ENCODE measurements around the gene ABLIM2. TPM values are rescaled to one million over a fixed set of nuclear protein-coding genes. Genes with fewer than 3 reads are reported as not detected.

ABLIM2 gene
- total RNA-seq, 2 donors from 2014 or later = 6.0 to 20.8 TPM

- TF ChIP-seq CTCF (IDR thresholded peaks at IDR 0.05) (no peak), POLR2A (IDR thresholded peaks at IDR 0.05) (no peak)
- Histone ChIP-seq H3K27me3 (no peaks in the 10 kb centered on the region), H3K27ac (no peak overlapping the region), H3K4me3 (no peak overlapping the region), H3K36me3 (replicated peaks in 1 of 2; ENCODE audit: insufficient read depth in 1 of 2, low read depth in 2 of 2) (no peaks in the 10 kb centered on the region), H3K4me1 (no peaks in the 10 kb centered on the region), H3K9me3 (no peaks in the 10 kb centered on the region)
- DNase-seq = no peak
- ATAC-seq = no peak
- intact Hi-C loops (cut with DNase I) = no loop called here
- 80 to 95% methylated on average over 1 to 3 of the region's 3 CpGs for WGBS, 2 donors
Measured at GRCh38 chr4:8026453-8026852, 132.2 kb downstream of the ABLIM2 start.

GRCh38 chr4:8025668-8026067 is 132.9 kb downstream of the ABLIM2 start:
- Histone ChIP-seq H3K9me3 (no peaks in the 10 kb centered on the region), H3K27ac (no peak overlapping the region), H3K27me3 (no peaks in the 10 kb centered on the region), H3K36me3 (replicated peaks in 1 of 2; ENCODE audit: insufficient read depth in 1 of 2, low read depth in 2 of 2) (no peaks in the 10 kb centered on the region), H3K4me1 (no peaks in the 10 kb centered on the region), H3K4me3 (no peak overlapping the region)
- TF ChIP-seq CTCF (IDR thresholded peaks at IDR 0.05) = no peak
- no peak for TF ChIP-seq POLR2A (IDR thresholded peaks at IDR 0.05)
- no peak for DNase-seq
- ATAC-seq = no peak
- 86 to 96% methylated on average over 4 to 6 of the region's 9 CpGs for WGBS, 2 donors
- intact Hi-C loops (cut with DNase I) = no loop called here

- TF ChIP-seq POLR2A (IDR thresholded peaks at IDR 0.05) (no peak), CTCF (IDR thresholded peaks at IDR 0.05) (no peak)
- no peak for DNase-seq
- intact Hi-C loops (cut with DNase I) = no loop called here
Measured at GRCh38 chr4:8024073-8024786, 134.4 kb downstream of the ABLIM2 start.

GRCh38 chr4:8023696-8024033 is 134.9 kb downstream of the ABLIM2 start:
- 77 to 83% methylated on average over 5 to 8 of the region's 8 CpGs for WGBS, 2 donors

More at GRCh38 chr4:8024073-8024786, 134.4 kb downstream of the ABLIM2 start:
- Histone ChIP-seq H3K9me3 (no peaks in the 10 kb centered on the region), H3K36me3 (replicated peaks in 1 of 2; ENCODE audit: insufficient read depth in 1 of 2, low read depth in 2 of 2) (no peaks in the 10 kb centered on the region), H3K27me3 (no peaks in the 10 kb centered on the region), H3K4me1 (no peaks in the 10 kb centered on the region), H3K4me3 (no peak overlapping the region), H3K27ac (no peak overlapping the region)
- no peak for ATAC-seq
- 78 to 92% methylated on average over 9 to 25 of the region's 25 CpGs for WGBS, 2 donors

More at GRCh38 chr4:8023696-8024033, 134.9 kb downstream of the ABLIM2 start:
- no peaks in the 10 kb centered on the region for H3K27me3 ChIP-seq
- no peak overlapping the region for H3K27ac ChIP-seq
- no peak overlapping the region for H3K4me3 ChIP-seq
- no peaks in the 10 kb centered on the region for H3K4me1 ChIP-seq
- no peak for TF ChIP-seq CTCF (IDR thresholded peaks at IDR 0.05)
- no peak for TF ChIP-seq POLR2A (IDR thresholded peaks at IDR 0.05)
- DNase-seq (no peak), ATAC-seq (no peak)
- no peaks in the 10 kb centered on the region for H3K36me3 ChIP-seq (replicated peaks in 1 of 2; ENCODE audit: insufficient read depth in 1 of 2, low read depth in 2 of 2)
- H3K9me3 ChIP-seq = no peaks in the 10 kb centered on the region
- intact Hi-C loops (cut with DNase I) = no loop called here

Measured in body of pancreas (tissue), 4 donors.